Stimulated activated naive CD8-positive, alpha-beta T cell treated with anti-CD3 and anti-CD28 coated beads, Interleukin-15, Interleukin-2, amounts not matched to agents 100 U/mL and 50 U/mL, for 24 hours (primary cell): ENCODE results near the gene OR8B4.
"Not testable (repeated sequence)": the region's sequence is repeated elsewhere in the genome, so short reads cannot be mapped to it uniquely, and the experiment has no call there.

Experiments
- ATAC-seq: fragments of 150-1000 bp; cut with Tn5 transposase; one replicate; pipeline ENCODE4 v1.10.0; 2021
- DNase-seq: peaks from one replicate; pipeline ENCODE4 v3.0.0; 2021

OR8B4 gene

GRCh38 chr11:124424384-124424921 lies at the start of gene OR8B4:
TSS of gene OR8B4 (minus strand) at chr11:124424871. CDS start at chr11:124424871, 0 bp downstream.
- DNase-seq = no peak
- no peak for ATAC-seq

GRCh38 chr11:124474079-124474478 lies 49.4 kb upstream of the OR8B4 start:
- DNase-seq (no peak), ATAC-seq (no peak)

- DNase-seq (no peak), ATAC-seq (no peak)
Observed at GRCh38 chr11:124473476-124473875, 48.8 kb upstream of the OR8B4 start.

- no peak for ATAC-seq
- DNase-seq = no peak
Observed at GRCh38 chr11:124470561-124471227, 46.0 kb upstream of the OR8B4 start.

- ATAC-seq = no peak
- DNase-seq = no peak
Observed at GRCh38 chr11:124467381-124467927, 42.8 kb upstream of the OR8B4 start.

GRCh38 chr11:124465368-124465767 lies 40.7 kb upstream of the OR8B4 start:
- DNase-seq (no peak), ATAC-seq (no peak)

GRCh38 chr11:124463990-124464389 lies 39.3 kb upstream of the OR8B4 start:
- ATAC-seq (no peak), DNase-seq (no peak)

GRCh38 chr11:124463324-124463723 lies 38.7 kb upstream of the OR8B4 start:
- no peak for ATAC-seq

GRCh38 chr11:124460459-124460858 lies 35.8 kb upstream of the OR8B4 start:
- ATAC-seq (no peak), DNase-seq (no peak)

More at GRCh38 chr11:124463324-124463723, 38.7 kb upstream of the OR8B4 start:
- no peak for DNase-seq

- ATAC-seq, DNase-seq: not testable (repeated sequence)
Observed at GRCh38 chr11:124459379-124459778, 34.7 kb upstream of the OR8B4 start.

- no peak for ATAC-seq
- no peak for DNase-seq
Observed at GRCh38 chr11:124454552-124454951, 29.9 kb upstream of the OR8B4 start.

GRCh38 chr11:124446916-124447315 lies 22.2 kb upstream of the OR8B4 start:
- ATAC-seq (no peak), DNase-seq (no peak)

GRCh38 chr11:124445646-124446150 lies 21.0 kb upstream of the OR8B4 start, which contains the start of gene OR8B8:
TSS of gene OR8B8 (minus strand) at chr11:124445696. CDS start at chr11:124441085, 4,611 bp downstream.
- ATAC-seq (no peak), DNase-seq (no peak)

- no peak for ATAC-seq
- DNase-seq = no peak
Observed at GRCh38 chr11:124442847-124443246, 18.2 kb upstream of the OR8B4 start.

GRCh38 chr11:124442442-124442841 lies 17.8 kb upstream of the OR8B4 start:
- ATAC-seq = no peak

GRCh38 chr11:124441519-124441918 lies 16.8 kb upstream of the OR8B4 start:
- ATAC-seq = no peak
- DNase-seq = no peak

More at GRCh38 chr11:124442442-124442841, 17.8 kb upstream of the OR8B4 start:
- no peak for DNase-seq

- no peak for ATAC-seq
- DNase-seq = no peak
Observed at GRCh38 chr11:124441081-124441480, 16.4 kb upstream of the OR8B4 start.

GRCh38 chr11:124440608-124441007 lies 15.9 kb upstream of the OR8B4 start:
- ATAC-seq (no peak), DNase-seq (no peak)

GRCh38 chr11:124434699-124435098 lies 10.0 kb upstream of the OR8B4 start:
- no peak for ATAC-seq
- DNase-seq = no peak

GRCh38 chr11:124429599-124429998 lies 4.9 kb upstream of the OR8B4 start:
- ATAC-seq = no peak
- no peak for DNase-seq

- ATAC-seq = no peak
- DNase-seq = no peak
Observed at GRCh38 chr11:124421043-124421442, 3.6 kb downstream of the OR8B4 start.

- no peak for DNase-seq
Observed at GRCh38 chr11:124415356-124415923, 9.2 kb downstream of the OR8B4 start.

GRCh38 chr11:124409906-124410305 lies 14.8 kb downstream of the OR8B4 start:
- DNase-seq = no peak

More at GRCh38 chr11:124415356-124415923, 9.2 kb downstream of the OR8B4 start:
- ATAC-seq = no peak

More at GRCh38 chr11:124409906-124410305, 14.8 kb downstream of the OR8B4 start:
- no peak for ATAC-seq
